Activated T-helper 1 cell treated with anti-CD3 and anti-CD28 coated beads, Interleukin-2, amount 50 U/mL, for 16 hours (primary cell): Measurements from ENCODE around the gene BAG2.

Source experiments
- DNase-seq, 2 donors: peaks; one replicate each; pipeline ENCODE4 v3.0.0-alpha.2; 2020; ENCODE audit warnings: low read depth in 1 of 2, low spot score in 1 of 2

The BAG2 gene

GRCh38 chr6:57172136-57173055 lies at the start of gene BAG2:
Gene BAG2 (plus strand): TSS chr6:57172326. CDS start chr6:57172698, 372 bp downstream.
- DNase-seq, result peak; percentile 65 to 78

- DNase-seq, result no peak
Measured at GRCh38 chr6:57123111-57123510, 49.0 kb upstream of the BAG2 start.

DNA sequence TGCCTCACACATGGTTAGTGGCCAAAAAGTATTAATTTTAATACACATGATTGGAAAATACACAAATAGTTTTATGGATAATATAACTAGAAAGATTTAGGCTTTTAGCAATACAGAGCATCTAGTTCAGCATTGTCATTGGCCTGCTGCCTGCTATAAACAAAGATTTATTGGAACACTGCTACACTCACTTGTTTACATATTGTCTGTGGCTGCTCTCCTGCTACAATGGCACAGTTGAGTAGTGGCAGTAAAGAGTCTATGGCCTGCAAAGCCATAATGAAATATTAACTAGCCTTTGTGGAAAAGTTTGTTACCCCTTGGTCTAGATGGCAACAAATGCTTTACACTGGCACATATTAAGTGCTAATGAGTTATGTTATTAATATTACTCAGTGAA lies 44.4 kb upstream of the BAG2 start:
- DNase-seq, result no peak

DNA sequence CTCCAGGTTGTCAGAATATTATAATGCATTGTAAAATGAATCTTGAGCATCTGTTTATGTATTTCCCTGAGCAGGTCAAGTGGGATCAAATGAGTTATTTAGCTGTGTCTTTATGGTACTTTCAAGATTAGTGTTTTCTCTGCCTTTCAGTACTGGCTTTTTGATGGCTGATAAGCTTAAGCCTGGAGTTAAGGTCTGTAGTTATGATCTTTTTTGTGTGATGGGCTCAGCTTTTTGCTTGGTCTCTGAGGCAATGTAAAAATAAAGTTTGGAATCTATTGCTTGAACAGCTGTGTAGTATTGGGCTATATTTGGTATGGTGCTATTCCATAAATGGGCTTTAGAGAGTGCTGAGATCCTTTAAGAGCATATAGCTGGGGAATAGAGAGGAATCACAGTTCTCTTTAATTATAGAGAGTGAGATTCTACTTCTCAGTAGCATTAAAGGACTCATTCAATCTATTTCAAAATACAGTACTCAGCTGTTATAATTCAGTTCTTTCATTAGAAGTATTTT lies 41.4 kb upstream of the BAG2 start:
- DNase-seq, result no peak

GRCh38 chr6:57134954-57135353 lies 37.2 kb upstream of the BAG2 start:
- no peak for DNase-seq

DNA sequence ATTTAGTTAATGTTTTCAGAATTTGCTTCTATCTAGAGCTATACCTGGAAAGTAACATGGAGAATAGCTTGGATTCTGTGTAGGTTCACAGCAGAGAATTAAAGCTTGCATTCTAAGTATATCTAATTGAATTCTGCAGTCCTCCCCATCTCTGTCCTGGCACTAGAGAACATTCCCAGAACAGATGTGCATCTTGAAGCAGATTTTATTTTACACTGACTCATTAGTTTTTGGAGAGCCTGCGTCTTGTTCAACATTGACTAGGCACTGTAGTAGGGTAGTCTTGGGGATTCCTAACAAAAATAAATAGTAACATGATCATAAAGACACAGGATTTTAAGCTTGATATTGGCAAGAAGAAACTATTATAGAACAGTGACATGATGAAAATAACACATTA lies 36.2 kb upstream of the BAG2 start:
- DNase-seq, result no peak

- no peak for DNase-seq
Measured at GRCh38 chr6:57137350-57137749, 34.8 kb upstream of the BAG2 start.

- DNase-seq, result no peak
Measured at GRCh38 chr6:57138026-57138425, 34.1 kb upstream of the BAG2 start.

DNA sequence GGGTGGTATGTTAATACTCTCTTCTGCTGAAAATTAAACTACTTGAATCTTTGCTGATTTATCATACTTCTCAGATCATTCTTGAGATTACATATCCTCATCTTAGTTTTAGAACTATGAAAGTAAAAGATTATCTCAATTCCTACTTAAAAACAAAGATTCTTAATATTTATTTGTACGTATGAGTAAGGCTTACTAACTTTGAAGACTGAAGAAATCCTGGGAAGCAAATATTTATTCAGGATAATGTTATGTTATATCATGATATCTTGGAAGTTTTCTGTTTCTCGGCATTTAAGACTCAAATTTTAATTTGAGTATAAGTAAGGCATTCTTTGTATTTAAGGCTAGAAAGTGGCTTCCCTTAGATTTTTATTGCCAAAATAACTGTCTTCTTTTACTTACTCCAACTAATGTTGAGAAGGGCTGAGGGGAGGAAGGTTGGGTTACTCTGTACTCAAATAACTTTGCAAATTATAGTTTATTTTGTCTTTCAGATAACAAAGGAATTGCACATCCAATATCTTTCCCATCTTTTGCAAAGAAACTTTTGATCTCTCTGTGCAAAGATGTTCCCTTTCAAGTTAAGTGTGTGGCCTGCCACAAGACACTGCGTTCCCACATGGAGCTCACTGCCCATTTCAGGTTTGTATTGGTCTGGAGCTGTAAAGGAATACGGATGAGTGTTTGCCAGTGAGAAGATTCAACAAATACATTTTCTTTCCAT lies 30.5 kb upstream of the BAG2 start:
- DNase-seq, result no peak

DNA sequence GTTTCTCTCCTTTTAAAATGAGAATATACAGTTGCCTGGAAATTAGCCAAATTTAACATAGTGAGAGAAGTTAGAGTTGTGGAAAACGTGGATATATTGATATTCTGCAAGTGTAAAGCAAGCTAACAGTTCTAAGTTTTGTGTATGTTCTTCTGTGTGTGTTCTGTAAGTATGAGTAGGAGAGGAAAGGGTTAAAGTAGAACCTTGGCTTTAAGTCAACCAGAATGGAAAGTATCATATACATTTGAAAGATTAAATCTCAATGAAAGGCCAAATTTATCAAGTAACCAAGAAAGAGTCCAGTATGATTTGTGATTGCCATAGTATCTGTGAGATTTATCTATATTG lies 30.0 kb upstream of the BAG2 start:
- DNase-seq, result no peak

GRCh38 chr6:57143690-57144089 lies 28.4 kb upstream of the BAG2 start:
- no peak for DNase-seq

DNA sequence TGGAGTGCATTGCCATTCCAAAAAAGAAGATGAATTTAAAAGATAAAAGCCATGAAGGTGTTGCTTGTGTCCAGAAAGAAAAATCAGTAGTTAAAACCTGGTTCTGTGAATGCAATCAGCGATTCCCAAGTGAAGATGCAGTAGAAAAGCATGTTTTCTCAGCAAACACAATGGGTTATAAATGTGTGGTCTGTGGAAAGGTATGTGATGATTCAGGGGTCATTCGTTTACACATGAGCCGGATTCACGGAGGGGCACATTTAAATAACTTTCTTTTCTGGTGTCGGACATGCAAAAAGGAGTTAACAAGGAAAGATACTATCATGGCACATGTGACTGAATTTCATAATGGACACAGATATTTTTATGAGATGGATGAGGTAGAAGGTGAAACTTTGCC lies 24.7 kb upstream of the BAG2 start:
- DNase-seq, result no peak

DNA sequence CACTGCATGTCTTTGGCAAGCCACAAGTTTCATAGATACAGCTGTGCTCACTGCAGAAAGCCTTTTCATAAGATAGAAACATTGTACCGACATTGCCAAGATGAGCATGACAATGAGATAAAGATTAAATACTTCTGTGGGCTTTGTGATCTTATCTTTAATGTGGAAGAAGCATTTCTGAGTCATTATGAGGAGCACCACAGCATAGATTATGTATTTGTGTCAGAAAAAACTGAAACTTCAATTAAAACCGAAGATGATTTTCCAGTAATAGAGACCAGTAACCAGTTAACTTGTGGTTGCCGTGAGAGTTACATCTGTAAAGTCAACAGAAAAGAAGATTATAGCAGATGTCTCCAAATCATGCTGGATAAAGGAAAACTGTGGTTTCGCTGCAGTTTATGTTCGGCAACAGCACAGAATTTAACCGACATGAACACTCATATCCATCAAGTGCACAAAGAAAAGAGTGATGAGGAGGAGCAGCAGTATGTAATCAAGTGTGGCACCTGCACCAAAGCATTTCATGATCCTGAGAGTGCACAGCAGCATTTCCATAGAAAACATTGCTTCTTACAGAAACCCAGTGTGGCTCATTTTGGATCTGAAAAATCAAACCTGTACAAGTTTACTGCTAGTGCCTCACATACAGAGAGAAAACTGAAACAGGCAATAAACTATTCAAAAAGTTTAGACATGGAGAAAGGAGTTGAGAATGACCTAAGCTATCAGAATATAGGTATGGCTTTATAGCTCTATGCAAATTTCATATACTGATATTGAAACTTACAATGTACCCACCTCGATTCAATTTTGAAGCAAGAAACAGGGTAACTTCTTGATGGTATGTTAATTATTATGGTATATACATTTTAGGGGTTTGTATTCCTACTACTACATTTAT lies 23.9 kb upstream of the BAG2 start:
- no peak for DNase-seq

DNA sequence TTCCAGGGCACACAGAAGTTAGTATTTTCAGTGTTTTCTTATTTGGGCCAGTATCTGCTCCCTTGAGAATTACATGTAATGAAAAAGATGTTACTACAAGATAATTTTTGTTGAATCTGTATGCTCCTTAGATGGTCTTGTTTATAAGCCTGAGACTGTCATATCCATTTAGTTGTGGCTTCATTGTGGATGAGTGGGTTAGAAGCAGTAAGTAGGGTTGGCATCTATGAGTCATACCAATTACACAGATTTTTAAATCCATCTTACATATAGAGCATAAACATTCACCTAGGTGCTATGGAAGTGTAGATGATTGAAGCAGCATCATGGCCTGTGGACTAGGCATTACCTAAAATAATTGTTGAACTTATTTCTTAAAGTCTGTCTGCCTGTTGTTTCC lies 13.5 kb upstream of the BAG2 start:
- DNase-seq, result no peak

DNA sequence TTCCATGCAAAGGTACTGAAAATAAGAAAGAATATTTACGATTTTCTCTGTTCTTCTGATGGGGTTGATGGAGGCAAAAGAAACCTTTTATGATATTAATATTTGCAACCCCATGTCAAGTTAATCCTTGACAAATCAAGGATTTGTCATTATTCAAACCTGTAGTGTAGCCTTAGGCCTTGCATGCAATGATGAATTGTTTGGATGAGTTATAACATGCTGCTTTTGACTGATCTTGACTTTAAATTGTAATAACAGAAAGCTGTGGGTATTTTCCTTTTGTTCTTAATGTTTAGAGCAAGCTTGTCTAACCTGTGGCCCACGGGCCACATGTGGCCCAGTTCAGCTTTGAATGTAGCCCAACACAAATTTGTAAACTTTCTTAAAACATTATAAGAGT lies 13.0 kb upstream of the BAG2 start:
- no peak for DNase-seq

DNA sequence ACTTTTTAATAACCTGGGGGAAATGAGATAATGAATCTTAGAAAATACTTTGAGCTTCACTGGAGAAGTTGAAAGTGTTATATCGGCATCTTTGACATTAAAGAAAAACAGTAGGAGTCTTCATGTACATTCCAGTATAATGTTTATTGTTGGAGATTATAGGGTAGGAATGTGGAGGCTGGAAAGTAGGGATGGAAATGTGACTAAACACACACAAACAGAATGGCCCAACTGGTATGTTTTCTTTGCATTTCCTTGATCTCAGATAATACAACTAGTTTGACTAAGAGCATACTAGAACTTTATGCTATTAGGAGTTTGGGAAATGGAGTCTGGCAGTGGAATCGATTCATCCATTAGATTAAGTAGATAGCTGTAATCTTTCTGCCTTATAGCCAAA lies 10.1 kb upstream of the BAG2 start:
- DNase-seq, result no peak

DNA sequence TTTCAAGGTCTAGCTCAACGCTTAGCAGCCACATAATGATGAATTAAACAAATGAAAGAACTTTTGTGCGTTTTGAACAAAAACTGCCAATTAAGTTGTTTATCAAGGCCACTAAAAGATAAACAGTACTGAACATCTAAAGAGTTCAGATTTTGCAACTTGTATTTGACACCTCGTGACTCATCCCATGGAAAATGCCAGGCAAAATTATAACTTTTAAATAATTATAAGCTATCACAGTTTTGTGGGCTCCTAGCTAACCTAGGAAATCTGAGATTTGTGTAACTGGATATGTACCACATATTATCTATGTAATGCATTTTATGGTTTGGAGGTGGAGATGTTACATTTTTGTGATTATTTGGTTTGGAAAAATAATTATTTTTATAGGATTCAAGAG lies 9.6 kb upstream of the BAG2 start:
- DNase-seq, result no peak

GRCh38 chr6:57163956-57164355 lies 8.2 kb upstream of the BAG2 start:
- DNase-seq, result no peak

- no peak for DNase-seq
Measured at GRCh38 chr6:57165080-57165479, 7.0 kb upstream of the BAG2 start.

GRCh38 chr6:57173056-57173885 lies 1.1 kb downstream of the BAG2 start:
- DNase-seq, result no peak
